Upper lobe of right lung (tissue), 1 donor: ENCODE data around the gene PKD2. TPM values are rescaled to one million over a fixed set of nuclear protein-coding genes. Genes with fewer than 3 reads are reported as not detected.
"Not testable (repeated sequence)": the region's sequence is repeated elsewhere in the genome, so short reads cannot be mapped to it uniquely, and the experiment has no call there.

Experiments used
- ATAC-seq: fragments of 200-7000 bp; cut with Tn5 transposase; one replicate; pipeline ENCODE4 v1.9.1; 2020; ENCODE audit warnings: mild to moderate bottlenecking, moderate library complexity
- DNase-seq: peaks from one replicate; pipeline ENCODE4 v3.0.0-alpha.2; 2020
- H3K27ac ChIP-seq: fragments of 200-600 bp; one replicate; pipeline ENCODE4 v1.8.0; 2022
- H3K27me3 ChIP-seq: fragments of 200-600 bp; one replicate; pipeline ENCODE4 v1.8.0; 2022; ENCODE audit warnings: mild to moderate bottlenecking
- H3K36me3 ChIP-seq: fragments of 200-600 bp; one replicate; pipeline ENCODE4 v1.8.0; 2022
- H3K4me1 ChIP-seq: fragments of 200-600 bp; one replicate; pipeline ENCODE4 v1.8.0; 2022
- H3K4me3 ChIP-seq: fragments of 200-600 bp; one replicate; pipeline ENCODE4 v1.8.0; 2022; ENCODE audit warnings: mild to moderate bottlenecking
- H3K9me3 ChIP-seq: fragments of 200-600 bp; one replicate; pipeline ENCODE4 v1.8.0; 2022
- CTCF ChIP-seq: fragments of 200-600 bp; IDR thresholded peaks from one replicate; pipeline ENCODE4 v1.8.0; 2022; ENCODE audit warnings: antibody characterized with exemption
- intact Hi-C: fragments of 100-400 bp; cut with DNase I; formaldehyde crosslinking; loops from one replicate; pipeline ENCODE4 v1.11.0; 2022
- total RNA-seq: library from RNA; stranded (reverse); fragmentation: NEBNext Ultra II Directional; extraction: Animal tissue kit (Norgen Biotek cat#: 25700); gene quantifications from one replicate; pipeline ENCODE4 v1.2.1, GENCODE V29; 2021
- donor health status: DM: no; HTN: yes; CAD: no; lungs with severe emphysema.

Gene PKD2
- total RNA-seq, 1 donor from 2014 or later: 37.8 TPM

DNA sequence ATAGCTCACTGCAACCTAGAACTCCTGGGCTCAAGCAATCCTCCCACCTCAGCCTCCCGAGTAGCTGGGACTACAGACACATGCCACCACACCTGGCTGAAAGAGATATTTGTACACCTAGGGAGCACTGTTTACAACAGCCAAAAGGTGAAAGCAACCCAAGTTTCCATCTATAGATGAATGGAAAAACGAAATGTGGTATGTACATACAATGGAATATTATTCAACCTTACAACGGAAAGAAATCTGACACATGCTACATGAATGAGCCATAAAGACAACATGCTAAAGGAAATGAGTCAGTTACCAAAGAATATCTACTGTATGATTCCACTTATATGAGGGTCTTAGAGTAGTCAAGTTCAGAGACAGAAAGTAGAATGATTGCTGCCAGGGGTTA, 98.8 kb downstream of the PKD2 start:
- Histone ChIP-seq H3K4me3 (no peak overlapping the region), H3K27ac (no peak overlapping the region), H3K27me3 (no peaks in the 10 kb centered on the region), H3K4me1 (peaks cover 12% of the 10 kb centered on the region), H3K9me3 (no peaks in the 10 kb centered on the region), H3K36me3 (no peaks in the 10 kb centered on the region)
- ATAC-seq: no peak
- no peak for DNase-seq
- intact Hi-C loops: no loop called here
- no peak for TF ChIP-seq CTCF

- TF ChIP-seq CTCF: no peak
- ATAC-seq (peak; percentile 72), DNase-seq (no peak)
- no peaks in the 10 kb centered on the region for H3K27me3 ChIP-seq
- peaks cover 12% of the 10 kb centered on the region for H3K4me1 ChIP-seq
- no peak overlapping the region for H3K4me3 ChIP-seq
- H3K36me3 ChIP-seq: no peaks in the 10 kb centered on the region
- no peak overlapping the region for H3K27ac ChIP-seq
- intact Hi-C loops: no loop called here
- no peaks in the 10 kb centered on the region for H3K9me3 ChIP-seq
Observed at GRCh38 chr4:88107406-88108107, 100.1 kb downstream of the PKD2 start.

DNA sequence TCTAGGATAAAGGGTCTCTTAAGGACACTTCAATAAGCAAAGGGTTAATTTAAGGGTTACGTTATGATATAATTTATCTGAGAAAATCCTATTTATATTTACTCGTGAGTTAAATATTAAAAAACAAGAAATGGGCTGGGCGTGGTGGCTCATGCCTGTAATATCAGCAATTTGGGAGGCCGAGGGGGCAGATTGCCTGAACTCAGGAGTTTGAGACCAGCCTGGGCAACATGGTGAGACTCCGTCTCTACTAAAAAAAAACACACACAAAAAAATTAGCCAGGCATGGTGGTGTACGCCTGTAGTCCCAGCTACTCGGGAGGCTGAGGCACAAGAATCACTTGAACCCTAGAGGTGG, 100.7 kb downstream of the PKD2 start:
- H3K27ac ChIP-seq, ATAC-seq, H3K9me3 ChIP-seq, H3K36me3 ChIP-seq, H3K27me3 ChIP-seq, H3K4me3 ChIP-seq, intact Hi-C loops, DNase-seq: not testable (repeated sequence)
- peaks cover 12% of the 10 kb centered on the region for H3K4me1 ChIP-seq

- Histone ChIP-seq H3K4me3 (no peak overlapping the region), H3K4me1 (peaks cover 12% of the 10 kb centered on the region), H3K36me3 (no peaks in the 10 kb centered on the region), H3K27me3 (no peaks in the 10 kb centered on the region), H3K27ac (no peak overlapping the region), H3K9me3 (no peaks in the 10 kb centered on the region)
- no peak for ATAC-seq
- no peak for DNase-seq
- TF ChIP-seq CTCF: no peak
- intact Hi-C loops: no loop called here
Observed at GRCh38 chr4:88108747-88109122, 101.3 kb downstream of the PKD2 start.

DNA sequence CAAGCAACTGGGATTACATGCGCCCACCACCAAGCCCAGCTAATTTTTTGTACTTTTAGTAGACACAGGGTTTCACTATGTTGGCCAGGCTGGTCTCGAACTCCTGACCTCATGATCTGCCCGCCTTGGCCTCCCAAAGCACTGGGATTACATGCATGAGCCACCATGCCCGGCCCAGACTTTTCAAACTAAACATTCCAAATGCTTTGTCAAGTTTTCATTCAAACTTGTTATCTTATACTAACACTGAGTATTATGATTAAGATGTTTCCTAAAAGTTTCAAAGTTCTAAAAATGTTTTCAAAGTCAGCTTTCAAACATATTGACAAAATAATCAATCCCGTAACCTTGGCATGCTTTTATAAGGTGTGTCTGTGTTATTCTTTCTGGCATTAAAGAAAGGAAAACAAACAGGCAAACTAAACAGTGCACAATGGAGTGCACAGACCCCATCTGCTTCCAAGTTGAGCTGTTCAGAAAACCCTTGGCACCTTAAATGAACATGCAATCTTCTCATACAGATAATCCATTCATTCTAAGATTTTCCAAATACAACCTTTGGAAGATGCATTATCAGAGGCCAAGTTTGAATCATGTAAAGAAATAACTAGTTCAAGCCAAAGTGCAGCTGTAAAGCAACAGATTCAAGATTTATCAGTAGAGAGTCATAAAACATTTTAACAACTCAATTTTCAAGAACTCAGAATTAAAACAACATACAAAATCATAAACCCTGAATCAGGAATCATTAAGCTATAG, 101.9 kb downstream of the PKD2 start:
- Histone ChIP-seq H3K27ac (no peak overlapping the region), H3K27me3 (no peaks in the 10 kb centered on the region), H3K9me3 (no peaks in the 10 kb centered on the region), H3K4me3 (no peak overlapping the region), H3K4me1 (peaks cover 12% of the 10 kb centered on the region), H3K36me3 (no peaks in the 10 kb centered on the region)
- ATAC-seq (no peak), DNase-seq (no peak)
- intact Hi-C loops: no loop called here
- TF ChIP-seq CTCF: no peak

GRCh38 chr4:88110826-88111225, 103.4 kb downstream of the PKD2 start:
- H3K27ac ChIP-seq: no peak overlapping the region
- no peaks in the 10 kb centered on the region for H3K27me3 ChIP-seq
- intact Hi-C loops: no loop called here
- H3K4me1 ChIP-seq: peaks cover 12% of the 10 kb centered on the region
- H3K36me3 ChIP-seq: no peaks in the 10 kb centered on the region
- no peak for TF ChIP-seq CTCF
- no peak for DNase-seq
- no peaks in the 10 kb centered on the region for H3K9me3 ChIP-seq
- no peak for ATAC-seq
- H3K4me3 ChIP-seq: no peak overlapping the region
